ENCODE data around the gene ADH1A. TPM values are rescaled to one million over a fixed set of nuclear protein-coding genes. Genes with fewer than 3 reads are reported as not detected.

Gene ADH1A
- total RNA-seq, 1 donor from 2014 or later = not detected

GRCh38 chr4:99329876-99330275 lies 39.1 kb upstream of the ADH1A start:
- Histone ChIP-seq H3K27ac (no peak overlapping the region), H3K4me3 (no peak overlapping the region), H3K9me3 (no peaks in the 10 kb centered on the region), H3K4me1 (peaks cover 12% of the 10 kb centered on the region), H3K36me3 (no peaks in the 10 kb centered on the region), H3K27me3 (no peaks in the 10 kb centered on the region)
- intact Hi-C loops (cut with DNase I) = loop anchor here (10.0 kb wide), 1 partner anchor 125 kb away; no protein-coding TSS in a partner anchor
- DNase-seq (ENCODE audit: extremely low spot score in 2 of 2) = no peak
- TF ChIP-seq CTCF (IDR thresholded peaks at IDR 0.05) = no peak
- no peak for TF ChIP-seq POLR2AphosphoS5 (IDR thresholded peaks at IDR 0.05; ENCODE audit: insufficient read depth in 1 of 2, low read depth in 1 of 2)
- no peak for TF ChIP-seq POLR2A (IDR thresholded peaks at IDR 0.05)

GRCh38 chr4:99324979-99325378 lies 34.2 kb upstream of the ADH1A start:
- Histone ChIP-seq H3K9me3 (no peaks in the 10 kb centered on the region), H3K36me3 (no peaks in the 10 kb centered on the region), H3K4me1 (peaks cover 43% of the 10 kb centered on the region), H3K27me3 (no peaks in the 10 kb centered on the region), H3K4me3 (no peak overlapping the region), H3K27ac (peak overlapping the region; percentile 84)
- intact Hi-C loops (cut with DNase I) = loop anchor here (5.0 to 10.0 kb wide), 2 partner anchors 77 to 120 kb away; no protein-coding TSS in a partner anchor
- no peak for DNase-seq (ENCODE audit: extremely low spot score in 2 of 2)
- TF ChIP-seq POLR2A (IDR thresholded peaks at IDR 0.05) (no peak), POLR2AphosphoS5 (IDR thresholded peaks at IDR 0.05; ENCODE audit: insufficient read depth in 1 of 2, low read depth in 1 of 2) (peak in 1 of 2 donors; percentile 96), CTCF (IDR thresholded peaks at IDR 0.05) (no peak)

- no peaks in the 10 kb centered on the region for H3K9me3 ChIP-seq
- H3K27me3 ChIP-seq = no peaks in the 10 kb centered on the region
- intact Hi-C loops (cut with DNase I) = loop anchor here (5.0 to 10.0 kb wide), 2 partner anchors 78 to 120 kb away; no protein-coding TSS in a partner anchor
- no peak overlapping the region for H3K4me3 ChIP-seq
- no peaks in the 10 kb centered on the region for H3K36me3 ChIP-seq
- no peak for DNase-seq (ENCODE audit: extremely low spot score in 2 of 2)
- TF ChIP-seq POLR2A (IDR thresholded peaks at IDR 0.05) (no peak), POLR2AphosphoS5 (IDR thresholded peaks at IDR 0.05; ENCODE audit: insufficient read depth in 1 of 2, low read depth in 1 of 2) (no peak), CTCF (IDR thresholded peaks at IDR 0.05) (no peak)
- peaks cover 43% of the 10 kb centered on the region for H3K4me1 ChIP-seq
- peak overlapping the region; percentile 84 for H3K27ac ChIP-seq
Observed at GRCh38 chr4:99324361-99324760, 33.6 kb upstream of the ADH1A start.

DNA sequence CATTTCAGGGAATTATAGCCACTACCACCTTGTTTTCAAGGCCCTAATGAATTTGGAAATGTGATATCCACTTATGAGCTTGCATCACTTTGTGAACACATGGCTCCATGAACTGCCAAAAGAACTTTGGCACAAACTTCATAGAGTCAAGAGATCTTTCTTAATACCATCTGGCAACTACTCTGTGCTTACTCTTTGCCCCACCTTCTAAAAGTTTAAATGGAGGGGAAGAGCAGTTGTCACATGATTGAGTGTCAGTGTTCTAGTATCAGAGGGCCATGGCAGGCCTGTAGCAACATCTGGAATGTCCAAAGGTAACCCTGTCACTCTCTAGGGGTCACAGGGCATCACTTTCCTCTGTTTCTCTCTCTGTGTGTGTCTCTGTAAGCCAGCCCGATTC lies 33.0 kb upstream of the ADH1A start:
- TF ChIP-seq POLR2AphosphoS5 (IDR thresholded peaks at IDR 0.05; ENCODE audit: insufficient read depth in 1 of 2, low read depth in 1 of 2) (peak; percentile 19 to 92), CTCF (IDR thresholded peaks at IDR 0.05) (no peak)
- H3K36me3 ChIP-seq = no peaks in the 10 kb centered on the region
- H3K9me3 ChIP-seq = no peaks in the 10 kb centered on the region
- no peaks in the 10 kb centered on the region for H3K27me3 ChIP-seq
- peaks cover 43% of the 10 kb centered on the region for H3K4me1 ChIP-seq
- no peak for DNase-seq (ENCODE audit: extremely low spot score in 2 of 2)
- H3K4me3 ChIP-seq = no peak overlapping the region
- intact Hi-C loops (cut with DNase I) = loop anchor here (5.0 to 10.0 kb wide), 2 partner anchors 79 to 119 kb away; no protein-coding TSS in a partner anchor
- H3K27ac ChIP-seq = peak overlapping the region; percentile 84
